ENCODE measurements around the gene ABCF2.

ABCF2 gene

DNA sequence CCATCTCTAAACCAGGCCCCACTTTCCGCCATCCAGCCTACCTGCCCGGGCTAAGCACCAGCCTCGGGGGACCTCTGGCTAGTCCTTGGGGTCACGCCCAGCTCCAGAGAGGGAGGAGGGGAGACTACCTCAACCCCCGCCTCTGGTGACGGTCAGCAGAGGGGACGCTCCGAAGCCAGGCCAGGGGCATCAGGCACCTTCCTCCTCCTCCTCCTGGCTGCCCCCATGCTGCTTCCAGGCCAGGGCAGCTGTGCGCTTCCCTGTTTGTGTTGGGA is 25.5 kb upstream of the ABCF2 start:
- no peak for FAIRE-seq

- no peak for FAIRE-seq
Measured at GRCh38 chr7:151251689-151252560, 24.9 kb upstream of the ABCF2 start.

GRCh38 chr7:151251328-151251688 is 24.3 kb upstream of the ABCF2 start:
- FAIRE-seq: no peak

DNA sequence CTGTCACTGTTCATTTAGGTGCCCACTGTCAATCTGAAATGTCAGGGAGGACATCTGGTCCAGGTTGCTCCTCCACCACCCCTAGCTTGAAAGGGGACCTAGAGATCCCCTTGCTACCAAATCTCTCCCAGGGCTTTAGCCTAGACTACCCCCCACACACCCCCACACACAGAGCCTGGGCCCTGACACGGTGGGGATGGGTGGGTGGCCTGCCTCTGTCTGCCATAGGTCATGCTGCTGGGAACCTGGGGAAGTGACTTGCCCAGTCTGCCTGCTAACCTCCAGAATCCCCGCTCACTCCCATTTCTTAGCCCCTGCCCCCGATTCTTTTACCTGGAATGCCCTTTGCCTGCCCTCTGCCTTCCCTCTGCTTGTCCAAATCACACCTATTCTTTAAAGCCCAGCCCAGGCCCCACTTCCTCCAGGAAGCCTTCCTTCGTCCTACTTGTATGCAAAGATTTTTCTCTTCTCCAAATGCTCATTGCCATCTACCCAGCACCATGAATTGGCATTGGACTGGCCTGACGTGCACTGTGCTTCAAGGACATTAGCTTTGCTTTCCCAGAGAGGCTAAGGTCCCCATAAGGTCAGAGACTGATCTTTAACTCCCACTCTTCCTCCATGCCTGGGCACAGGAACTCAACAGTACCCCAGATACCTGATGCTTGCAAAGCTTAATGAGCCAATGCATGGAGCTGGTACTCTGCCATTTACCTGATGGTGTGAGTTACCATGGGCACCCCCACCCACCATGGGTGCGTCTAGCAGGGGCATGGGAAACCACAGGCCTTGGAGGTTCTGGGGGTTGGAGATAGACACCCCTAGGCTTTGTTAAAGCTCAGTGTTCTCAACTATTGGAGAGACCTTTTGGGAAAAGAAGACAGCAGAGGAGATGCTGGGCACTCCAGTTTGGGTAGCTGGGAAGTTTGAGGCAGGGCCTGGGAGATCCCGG is 23.5 kb upstream of the ABCF2 start:
- FAIRE-seq: no peak

DNA sequence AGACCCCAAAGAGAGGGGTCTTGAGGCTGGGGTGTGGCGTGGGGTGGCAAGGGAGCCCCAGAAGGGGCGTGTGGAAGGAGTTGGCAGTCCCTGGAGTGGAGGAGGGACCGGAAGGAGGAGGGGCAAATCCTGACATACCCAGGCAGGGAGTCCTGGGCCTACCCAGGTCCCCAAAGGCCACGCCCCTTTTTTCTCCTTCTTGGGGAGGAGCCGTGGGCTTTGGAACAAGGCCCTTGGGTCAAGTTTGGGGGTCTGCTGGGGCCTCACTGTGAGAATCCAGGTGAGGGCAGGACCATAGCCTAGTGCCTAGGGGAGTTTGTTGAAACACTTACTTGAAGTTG is 22.7 kb upstream of the ABCF2 start:
- FAIRE-seq: no peak

DNA sequence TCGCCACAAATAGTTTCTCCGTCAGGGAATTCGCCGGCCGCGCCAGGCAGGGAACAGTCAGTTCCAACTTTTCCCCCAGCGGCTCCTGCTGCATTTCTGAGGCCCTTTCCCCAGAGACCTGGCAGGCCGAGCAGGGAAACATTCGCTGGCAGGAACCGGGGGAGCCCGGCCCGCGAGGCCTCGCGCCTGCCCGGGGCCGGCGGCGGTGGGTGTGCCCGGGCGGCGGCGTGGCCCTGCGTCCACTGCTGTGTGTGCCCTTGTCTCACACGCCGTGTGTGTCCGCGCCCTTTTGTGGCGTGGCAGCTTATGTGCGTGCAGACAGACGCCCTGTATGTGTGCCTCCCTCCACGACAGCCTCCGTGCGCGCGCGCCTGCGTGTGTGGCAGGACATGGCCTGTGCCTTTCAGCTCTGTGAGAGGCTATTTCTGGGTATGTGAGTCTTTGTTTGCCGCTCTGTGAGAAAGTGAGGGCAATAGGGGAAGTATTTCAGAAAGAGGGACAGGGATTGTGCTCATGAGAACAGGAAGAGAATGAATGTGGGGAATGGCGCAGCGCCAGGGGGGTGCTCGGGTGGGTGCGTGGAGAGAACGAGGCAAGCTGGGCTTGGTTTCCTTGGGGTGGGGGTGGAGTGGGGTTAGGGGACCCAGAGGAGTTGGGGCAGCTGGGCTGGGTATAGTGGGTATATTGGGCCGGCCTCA is 22.2 kb upstream of the ABCF2 start:
- FAIRE-seq: no peak

- no peak for FAIRE-seq
Measured at GRCh38 chr7:151248346-151249033, 21.5 kb upstream of the ABCF2 start, which contains the start of gene SMARCD3. SMARCD3 (minus strand) TSS chr7:151248694; CDS start chr7:151248562, 132 bp downstream.

DNA sequence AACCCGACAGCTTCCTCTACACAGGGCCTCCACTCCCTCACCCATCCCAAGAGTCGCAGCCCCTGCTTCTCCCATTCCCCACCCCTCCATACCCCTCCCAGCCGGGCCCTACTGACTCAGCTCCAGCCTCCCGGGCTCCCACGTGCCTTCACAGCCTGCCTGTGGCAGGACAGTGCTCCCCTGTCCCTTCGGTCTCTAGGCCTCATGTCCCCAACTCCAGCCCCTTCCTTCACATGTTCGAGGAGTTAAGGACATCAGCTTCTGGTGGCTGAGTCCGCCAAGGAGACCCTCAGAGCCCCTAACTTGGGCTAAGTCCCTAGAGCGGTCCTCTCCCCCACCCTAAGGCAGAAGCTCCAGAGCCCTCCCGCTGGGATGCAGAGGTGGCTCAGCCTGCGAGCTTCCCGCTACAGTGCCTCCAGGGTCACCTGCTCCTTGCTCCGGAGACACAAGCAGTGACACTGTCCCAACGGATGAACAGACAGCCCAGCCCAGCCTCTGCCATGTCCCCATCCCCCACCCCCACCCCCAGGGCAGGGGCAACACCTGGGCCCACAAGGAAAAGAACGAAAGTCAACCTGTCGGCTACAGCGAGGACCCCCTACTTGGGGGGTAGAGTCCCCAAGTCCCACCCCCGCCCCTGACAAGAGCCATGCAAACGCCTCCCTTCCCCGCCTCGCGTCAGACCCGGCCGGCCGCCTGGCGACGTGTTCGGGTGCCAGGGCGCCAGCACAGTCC is 20.8 kb upstream of the ABCF2 start:
- no peak for FAIRE-seq

DNA sequence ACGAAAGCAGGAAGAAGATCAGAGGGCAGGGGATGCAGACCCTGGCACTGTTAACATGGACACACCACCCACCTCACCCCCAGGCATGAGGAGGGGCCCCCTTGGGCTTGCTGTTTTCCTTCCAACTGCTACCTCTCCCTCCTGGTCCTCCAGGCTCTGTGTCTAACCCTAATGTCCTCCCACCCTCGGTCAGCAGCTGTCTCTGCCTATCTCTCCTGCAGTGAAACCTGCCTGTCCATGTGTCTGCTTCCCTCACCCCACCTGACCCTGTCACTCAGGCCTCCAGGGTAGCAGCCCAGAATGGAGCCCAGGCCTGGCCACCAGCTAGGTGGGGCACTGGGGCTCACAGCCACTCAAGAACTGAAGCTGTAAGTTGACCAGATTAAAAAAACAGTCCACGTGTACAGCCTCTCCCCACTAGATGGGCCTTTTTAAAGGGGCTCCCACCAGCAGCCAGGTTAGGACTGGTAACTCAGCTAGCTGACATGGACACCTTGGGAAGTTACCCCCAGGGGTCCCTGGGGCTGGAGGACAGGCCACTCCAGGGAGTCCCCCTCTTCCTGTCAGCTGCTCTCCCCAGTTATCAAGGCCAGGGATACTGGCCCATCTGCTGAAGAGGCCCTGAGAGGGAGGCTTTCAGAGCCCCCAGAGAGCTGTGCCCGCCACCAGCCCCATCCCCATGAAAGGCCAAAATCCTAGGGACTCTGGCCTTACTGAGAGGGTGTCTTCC is 20.0 kb upstream of the ABCF2 start:
- no peak for FAIRE-seq

DNA sequence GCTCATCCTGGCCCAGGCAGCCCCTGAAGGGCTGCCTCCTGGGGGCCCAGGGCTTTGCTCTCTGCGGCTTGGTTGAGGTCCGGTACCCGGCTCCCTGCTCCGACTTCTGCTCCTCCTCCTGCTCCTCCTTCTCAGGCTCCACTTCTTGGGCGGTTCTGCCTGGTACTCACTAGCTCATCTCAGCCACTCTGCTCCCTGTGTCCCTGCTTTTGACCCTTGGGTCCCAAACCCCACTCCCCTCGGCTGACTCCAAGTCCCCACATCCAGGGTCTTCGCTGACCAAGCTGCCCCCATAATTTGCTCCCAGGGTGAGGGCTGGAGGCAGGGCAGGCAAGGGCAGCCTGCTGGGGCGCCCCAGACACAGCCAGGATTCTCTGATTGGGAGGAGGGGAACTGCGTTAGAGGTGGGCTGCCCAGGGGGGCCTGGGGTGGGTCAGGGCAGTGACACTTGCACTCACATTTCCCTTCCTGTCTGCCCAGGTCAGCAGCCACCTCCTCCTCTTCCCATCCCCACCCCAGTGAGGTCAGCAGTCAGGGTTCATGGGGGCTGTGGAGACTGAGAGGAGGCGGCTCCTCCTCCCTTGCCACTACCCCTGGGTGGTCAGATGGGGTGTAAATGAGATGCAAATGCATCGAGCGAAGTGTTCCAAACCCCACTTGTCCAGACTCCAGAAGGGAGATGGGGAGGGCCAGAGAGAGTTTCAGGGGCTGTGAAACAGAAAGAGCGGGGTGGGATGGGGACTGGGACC is 19.3 kb upstream of the ABCF2 start:
- FAIRE-seq: no peak

- no peak for FAIRE-seq
Measured at GRCh38 chr7:151245360-151246101, 18.5 kb upstream of the ABCF2 start.

- no peak for FAIRE-seq
Measured at GRCh38 chr7:151244841-151245346, 17.9 kb upstream of the ABCF2 start.

- FAIRE-seq: no peak
Measured at GRCh38 chr7:151244196-151244840, 17.3 kb upstream of the ABCF2 start.

DNA sequence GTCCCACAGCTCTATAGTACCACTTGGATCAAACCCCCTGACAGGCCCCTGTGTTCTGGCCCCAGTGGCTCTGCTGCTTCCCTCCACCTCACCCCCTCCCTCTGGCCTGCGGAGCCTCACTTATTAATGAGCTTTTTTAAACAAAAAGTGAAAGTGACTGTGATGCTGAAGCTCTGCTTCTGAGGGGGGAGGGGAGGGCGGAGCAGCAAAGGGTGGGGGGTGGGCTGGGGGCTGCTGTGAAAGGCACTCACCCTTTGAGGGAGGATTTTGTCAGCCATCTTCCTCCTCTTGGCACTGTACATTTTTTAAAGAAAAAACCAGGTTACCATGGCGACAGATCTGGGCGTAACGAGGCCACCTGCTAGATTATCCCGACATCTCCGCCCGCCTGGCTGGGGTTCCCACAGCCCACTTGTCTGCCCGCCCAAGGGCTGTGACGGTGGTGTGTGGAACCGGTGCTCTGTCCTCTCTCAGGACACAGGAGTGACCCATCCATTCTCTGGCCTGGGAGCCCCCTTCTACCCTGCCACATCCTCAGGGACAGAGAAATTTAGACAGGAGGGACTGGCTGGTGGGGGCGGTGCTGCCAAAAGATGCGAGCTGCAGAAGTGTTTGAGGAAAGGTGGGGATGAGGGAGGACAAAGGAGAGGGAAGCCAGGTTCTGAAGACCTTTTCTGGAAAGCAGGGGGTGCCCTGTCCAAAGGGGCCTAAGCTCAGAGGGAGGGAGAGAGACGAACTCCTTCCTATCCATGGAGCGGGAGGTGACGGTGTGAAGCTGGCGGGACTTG is 16.6 kb upstream of the ABCF2 start:
- FAIRE-seq: no peak

- FAIRE-seq: no peak
Measured at GRCh38 chr7:151243045-151243349, 16.0 kb upstream of the ABCF2 start.

DNA sequence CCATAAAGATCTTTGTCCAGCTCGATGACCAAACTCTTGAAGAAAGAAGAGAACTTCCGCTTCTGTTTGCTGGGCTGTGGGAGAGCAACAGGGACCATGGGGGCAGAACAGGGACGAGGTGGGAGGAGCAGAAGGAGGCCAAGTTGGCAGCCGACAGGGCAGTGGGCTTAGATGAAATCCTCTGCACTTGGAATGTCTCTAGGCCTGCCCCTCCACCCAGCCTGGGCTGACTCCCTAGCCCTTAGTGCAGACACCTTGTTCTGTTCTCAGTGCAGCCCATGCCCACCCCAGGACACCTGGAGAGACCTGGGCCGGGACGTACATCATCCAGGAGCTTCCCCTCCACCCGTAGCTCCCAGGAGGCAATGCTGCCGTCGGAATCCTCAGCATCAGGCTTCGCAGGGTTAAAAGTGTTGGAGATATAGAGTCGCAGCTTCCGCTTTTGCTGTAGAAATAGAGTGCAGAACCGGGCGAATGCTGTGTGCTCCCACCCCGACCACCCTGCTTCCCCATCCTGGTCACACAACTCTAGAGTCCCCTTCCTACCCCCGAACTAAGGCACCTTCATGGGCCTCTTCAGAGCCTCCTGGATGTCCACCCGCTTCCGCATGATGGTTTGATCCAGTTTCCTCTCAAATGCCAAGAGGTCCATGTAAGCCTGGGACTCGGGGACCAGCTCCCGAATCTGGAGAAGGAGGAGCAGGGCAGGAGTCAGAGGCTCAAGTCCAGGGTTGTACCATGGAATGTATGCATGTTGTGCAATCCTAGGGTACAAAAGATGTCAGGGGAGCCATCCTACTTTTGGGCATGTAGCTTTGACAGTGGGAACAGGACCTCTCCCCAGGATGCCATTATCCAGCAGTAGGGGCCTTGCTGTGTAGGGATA is 15.4 kb upstream of the ABCF2 start:
- FAIRE-seq: no peak

DNA sequence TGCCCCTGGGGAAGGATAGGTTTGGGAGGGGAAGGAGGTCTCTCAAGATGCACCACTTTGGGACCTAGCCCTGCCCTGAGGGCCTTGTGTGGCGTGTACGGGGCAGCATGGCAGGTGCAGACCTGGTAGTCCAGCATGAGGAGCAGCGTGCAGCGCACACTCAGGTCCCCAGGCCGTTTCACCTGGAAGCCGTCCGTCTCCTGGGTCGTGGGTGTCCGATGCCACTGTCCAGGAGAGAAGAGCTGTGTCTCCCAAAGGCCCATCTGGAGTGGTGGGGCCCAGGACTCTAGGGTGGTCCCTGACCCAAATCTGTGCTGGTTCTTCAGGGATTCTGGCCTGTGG is 14.7 kb upstream of the ABCF2 start:
- no peak for FAIRE-seq
